K562 (cell line): ENCODE data around the gene KCNH2. TPM values are rescaled to one million over a fixed set of nuclear protein-coding genes. Genes with fewer than 3 reads are reported as not detected.

Experiments used
- NRF1 ChIP-seq, 2 experiments: fragments of 450-650 bp; IDR thresholded peaks in 1 of 2; conservative IDR thresholded peaks in 1 of 2; 2 replicates each; pipeline ENCODE4 v1.6.1; 2014; ENCODE audit warnings: mild to moderate bottlenecking in 2 of 2
- PCBP2 ChIP-seq: fragments of 200-400 bp; formaldehyde crosslinking; IDR thresholded peaks from 2 replicates; pipeline ENCODE4 v1.6.1; 2018; ENCODE audit warnings: low read length, low read depth, mild to moderate bottlenecking, moderate library complexity; ENCODE audit not compliant: poor library complexity, severe bottlenecking
- ZFP30 ChIP-seq: fragments of 250-450 bp; sonication (Bioruptor Pico); IDR thresholded peaks from 2 replicates; pipeline ENCODE4 v1.8.0; 2022; ENCODE audit warnings: moderate library complexity, mild to moderate bottlenecking, inconsistent platforms, borderline replicate concordance
- ZFP36 ChIP-seq: fragments of 150-350 bp; IDR thresholded peaks from 2 replicates; pipeline ENCODE4 v1.6.1; 2018; ENCODE audit warnings: low read length, low read depth; ENCODE audit not compliant: partially characterized antibody
- ZNF583 ChIP-seq: fragments of 250-450 bp; sonication (Bioruptor Pico); IDR thresholded peaks from 2 replicates; pipeline ENCODE4 v1.4.0; 2020
- polyA plus RNA-seq, 8 experiments: library from polyadenylated mRNA; depleted of rRNA in 4 of 8; stranded (reverse) in 5 of 8; unstranded in 3 of 8; fragments of >200 nt; fragmentation: Nextera tagmentation in 2 of 8; fragmentation: Illumina TruSeq in 1 of 8; extraction: Ambion mirVana in 2 of 8; extraction: Trizol in 1 of 8; gene quantifications; 2 replicates each; pipeline versions ENCODE4 v1.2.1 to v1.2.3, GENCODE V29; 2011 to 2014; ENCODE audit warnings: inconsistent platforms in 1 of 8, missing spikeins in 1 of 8
- total RNA-seq, 7 experiments: library from RNA; depleted of rRNA in 6 of 7; stranded (reverse); fragments of >200 nt in 6 of 7; fragmentation: Illumina TruSeq in 2 of 7; extraction: Trizol in 2 of 7; gene quantifications; 2 replicates each; pipeline versions ENCODE4 v1.2.1 to v1.2.3, GENCODE V29; 2011 to 2021; ENCODE audit warnings: low replicate concordance in 1 of 7
- TF ChIP-seq, protein P1 (sequence below), 2 experiments: fragments of 150-350 bp in 1 of 2; IDR thresholded peaks; 2 replicates each; pipeline ENCODE4 v1.6.1; 2012 to 2016; ENCODE audit warnings: low read depth in 2 of 2, low read length in 2 of 2, mild to moderate bottlenecking in 1 of 2, moderate library complexity in 1 of 2
- TF ChIP-seq, protein P2 (sequence below): fragments of 250-450 bp; sonication (Bioruptor Pico); IDR thresholded peaks from 2 replicates; pipeline ENCODE4 v1.5.1; 2021; ENCODE audit warnings: mild to moderate bottlenecking
- TF ChIP-seq, protein P3 (sequence below): sonication (generic); formaldehyde crosslinking; IDR thresholded peaks from 2 replicates; pipeline ENCODE4 v1.8.0; 2022; ENCODE audit warnings: mild to moderate bottlenecking, missing genetic modification reagents, borderline replicate concordance
- TF ChIP-seq, protein P4 (sequence below): sonication (generic); formaldehyde crosslinking; IDR thresholded peaks from 2 replicates; pipeline ENCODE4 v1.8.0; 2023; ENCODE audit warnings: mild to moderate bottlenecking, missing genetic modification reagents
- TF ChIP-seq, protein P5 (sequence below): fragments of 450-650 bp; IDR thresholded peaks from 2 replicates; pipeline ENCODE4 v1.6.1; 2018; ENCODE audit not compliant: partially characterized antibody

Gene KCNH2
- total and polyA plus RNA-seq, 9 of the 15 experiments (the other 6 are each of a cell fraction or from before 2014, with no cell fraction given) = 18.1 to 368 (median 218) TPM

DNA sequence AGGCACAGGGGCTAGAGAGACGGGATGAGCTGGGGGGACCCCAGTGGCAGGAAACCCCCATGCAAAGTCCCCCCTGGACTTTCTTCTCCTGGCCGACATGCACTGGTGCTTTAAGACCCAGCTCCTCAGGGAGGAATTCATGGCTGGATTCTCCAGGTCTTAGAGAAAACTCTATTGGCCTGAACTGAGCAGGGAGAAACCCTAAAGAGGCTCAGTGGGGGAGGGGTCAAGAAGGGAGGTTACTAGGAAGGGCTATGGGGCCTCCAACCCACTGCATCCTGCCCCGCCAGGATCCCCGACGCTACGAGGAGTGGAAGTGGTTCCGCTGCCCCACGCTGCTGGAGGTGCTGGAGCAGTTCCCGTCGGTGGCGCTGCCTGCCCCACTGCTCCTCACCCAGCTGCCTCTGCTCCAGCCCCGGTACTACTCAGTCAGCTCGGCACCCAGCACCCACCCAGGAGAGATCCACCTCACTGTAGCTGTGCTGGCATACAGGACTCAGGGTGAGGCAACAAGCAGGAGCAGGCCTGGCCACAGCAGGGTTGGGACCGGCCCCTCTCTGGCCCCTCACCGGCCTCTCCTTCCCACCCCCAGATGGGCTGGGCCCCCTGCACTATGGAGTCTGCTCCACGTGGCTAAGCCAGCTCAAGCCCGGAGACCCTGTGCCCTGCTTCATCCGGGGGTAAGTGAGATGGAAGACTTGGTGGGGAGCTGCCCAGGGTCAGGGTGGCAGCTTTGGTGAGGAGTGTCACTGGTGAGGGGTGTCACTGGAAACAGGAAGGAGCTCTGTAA, 32.4 kb upstream of the KCNH2 start (continued):
- TF ChIP-seq, protein P1, sequence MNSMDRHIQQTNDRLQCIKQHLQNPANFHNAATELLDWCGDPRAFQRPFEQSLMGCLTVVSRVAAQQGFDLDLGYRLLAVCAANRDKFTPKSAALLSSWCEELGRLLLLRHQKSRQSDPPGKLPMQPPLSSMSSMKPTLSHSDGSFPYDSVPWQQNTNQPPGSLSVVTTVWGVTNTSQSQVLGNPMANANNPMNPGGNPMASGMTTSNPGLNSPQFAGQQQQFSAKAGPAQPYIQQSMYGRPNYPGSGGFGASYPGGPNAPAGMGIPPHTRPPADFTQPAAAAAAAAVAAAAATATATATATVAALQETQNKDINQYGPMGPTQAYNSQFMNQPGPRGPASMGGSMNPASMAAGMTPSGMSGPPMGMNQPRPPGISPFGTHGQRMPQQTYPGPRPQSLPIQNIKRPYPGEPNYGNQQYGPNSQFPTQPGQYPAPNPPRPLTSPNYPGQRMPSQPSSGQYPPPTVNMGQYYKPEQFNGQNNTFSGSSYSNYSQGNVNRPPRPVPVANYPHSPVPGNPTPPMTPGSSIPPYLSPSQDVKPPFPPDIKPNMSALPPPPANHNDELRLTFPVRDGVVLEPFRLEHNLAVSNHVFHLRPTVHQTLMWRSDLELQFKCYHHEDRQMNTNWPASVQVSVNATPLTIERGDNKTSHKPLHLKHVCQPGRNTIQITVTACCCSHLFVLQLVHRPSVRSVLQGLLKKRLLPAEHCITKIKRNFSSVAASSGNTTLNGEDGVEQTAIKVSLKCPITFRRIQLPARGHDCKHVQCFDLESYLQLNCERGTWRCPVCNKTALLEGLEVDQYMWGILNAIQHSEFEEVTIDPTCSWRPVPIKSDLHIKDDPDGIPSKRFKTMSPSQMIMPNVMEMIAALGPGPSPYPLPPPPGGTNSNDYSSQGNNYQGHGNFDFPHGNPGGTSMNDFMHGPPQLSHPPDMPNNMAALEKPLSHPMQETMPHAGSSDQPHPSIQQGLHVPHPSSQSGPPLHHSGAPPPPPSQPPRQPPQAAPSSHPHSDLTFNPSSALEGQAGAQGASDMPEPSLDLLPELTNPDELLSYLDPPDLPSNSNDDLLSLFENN (IDR thresholded peaks at IDR 0.05; ENCODE audit: low read depth in 2 of 2, low read length in 2 of 2) = no peak
- TF ChIP-seq, protein P2, sequence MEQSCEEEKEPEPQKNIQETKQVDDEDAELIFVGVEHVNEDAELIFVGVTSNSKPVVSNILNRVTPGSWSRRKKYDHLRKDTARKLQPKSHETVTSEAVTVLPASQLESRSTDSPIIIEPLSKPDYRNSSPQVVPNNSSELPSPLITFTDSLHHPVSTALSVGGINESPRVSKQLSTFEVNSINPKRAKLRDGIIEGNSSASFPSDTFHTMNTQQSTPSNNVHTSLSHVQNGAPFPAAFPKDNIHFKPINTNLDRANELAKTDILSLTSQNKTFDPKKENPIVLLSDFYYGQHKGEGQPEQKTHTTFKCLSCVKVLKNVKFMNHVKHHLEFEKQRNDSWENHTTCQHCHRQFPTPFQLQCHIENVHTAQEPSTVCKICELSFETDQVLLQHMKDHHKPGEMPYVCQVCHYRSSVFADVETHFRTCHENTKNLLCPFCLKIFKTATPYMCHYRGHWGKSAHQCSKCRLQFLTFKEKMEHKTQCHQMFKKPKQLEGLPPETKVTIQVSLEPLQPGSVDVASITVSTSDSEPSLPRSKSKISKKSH (CRISPR knock-in tag) = no peak
- TF ChIP-seq, protein P3, sequence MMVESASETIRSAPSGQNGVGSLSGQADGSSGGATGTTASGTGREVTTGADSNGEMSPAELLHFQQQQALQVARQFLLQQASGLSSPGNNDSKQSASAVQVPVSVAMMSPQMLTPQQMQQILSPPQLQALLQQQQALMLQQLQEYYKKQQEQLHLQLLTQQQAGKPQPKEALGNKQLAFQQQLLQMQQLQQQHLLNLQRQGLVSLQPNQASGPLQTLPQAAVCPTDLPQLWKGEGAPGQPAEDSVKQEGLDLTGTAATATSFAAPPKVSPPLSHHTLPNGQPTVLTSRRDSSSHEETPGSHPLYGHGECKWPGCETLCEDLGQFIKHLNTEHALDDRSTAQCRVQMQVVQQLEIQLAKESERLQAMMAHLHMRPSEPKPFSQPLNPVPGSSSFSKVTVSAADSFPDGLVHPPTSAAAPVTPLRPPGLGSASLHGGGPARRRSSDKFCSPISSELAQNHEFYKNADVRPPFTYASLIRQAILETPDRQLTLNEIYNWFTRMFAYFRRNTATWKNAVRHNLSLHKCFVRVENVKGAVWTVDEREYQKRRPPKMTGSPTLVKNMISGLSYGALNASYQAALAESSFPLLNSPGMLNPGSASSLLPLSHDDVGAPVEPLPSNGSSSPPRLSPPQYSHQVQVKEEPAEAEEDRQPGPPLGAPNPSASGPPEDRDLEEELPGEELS (CRISPR knock-in tag) = no peak
- no peak; a peak in 1 of 4 replicates for TF ChIP-seq NRF1 (conservative IDR thresholded peaks at IDR 0.05 in 1 of 2, IDR thresholded peaks at IDR 0.05 in 1 of 2)
- TF ChIP-seq, protein P4, sequence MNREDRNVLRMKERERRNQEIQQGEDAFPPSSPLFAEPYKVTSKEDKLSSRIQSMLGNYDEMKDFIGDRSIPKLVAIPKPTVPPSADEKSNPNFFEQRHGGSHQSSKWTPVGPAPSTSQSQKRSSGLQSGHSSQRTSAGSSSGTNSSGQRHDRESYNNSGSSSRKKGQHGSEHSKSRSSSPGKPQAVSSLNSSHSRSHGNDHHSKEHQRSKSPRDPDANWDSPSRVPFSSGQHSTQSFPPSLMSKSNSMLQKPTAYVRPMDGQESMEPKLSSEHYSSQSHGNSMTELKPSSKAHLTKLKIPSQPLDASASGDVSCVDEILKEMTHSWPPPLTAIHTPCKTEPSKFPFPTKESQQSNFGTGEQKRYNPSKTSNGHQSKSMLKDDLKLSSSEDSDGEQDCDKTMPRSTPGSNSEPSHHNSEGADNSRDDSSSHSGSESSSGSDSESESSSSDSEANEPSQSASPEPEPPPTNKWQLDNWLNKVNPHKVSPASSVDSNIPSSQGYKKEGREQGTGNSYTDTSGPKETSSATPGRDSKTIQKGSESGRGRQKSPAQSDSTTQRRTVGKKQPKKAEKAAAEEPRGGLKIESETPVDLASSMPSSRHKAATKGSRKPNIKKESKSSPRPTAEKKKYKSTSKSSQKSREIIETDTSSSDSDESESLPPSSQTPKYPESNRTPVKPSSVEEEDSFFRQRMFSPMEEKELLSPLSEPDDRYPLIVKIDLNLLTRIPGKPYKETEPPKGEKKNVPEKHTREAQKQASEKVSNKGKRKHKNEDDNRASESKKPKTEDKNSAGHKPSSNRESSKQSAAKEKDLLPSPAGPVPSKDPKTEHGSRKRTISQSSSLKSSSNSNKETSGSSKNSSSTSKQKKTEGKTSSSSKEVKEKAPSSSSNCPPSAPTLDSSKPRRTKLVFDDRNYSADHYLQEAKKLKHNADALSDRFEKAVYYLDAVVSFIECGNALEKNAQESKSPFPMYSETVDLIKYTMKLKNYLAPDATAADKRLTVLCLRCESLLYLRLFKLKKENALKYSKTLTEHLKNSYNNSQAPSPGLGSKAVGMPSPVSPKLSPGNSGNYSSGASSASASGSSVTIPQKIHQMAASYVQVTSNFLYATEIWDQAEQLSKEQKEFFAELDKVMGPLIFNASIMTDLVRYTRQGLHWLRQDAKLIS = no peak; the same call in 1 of the 2 replicates
- TF ChIP-seq, protein P5, sequence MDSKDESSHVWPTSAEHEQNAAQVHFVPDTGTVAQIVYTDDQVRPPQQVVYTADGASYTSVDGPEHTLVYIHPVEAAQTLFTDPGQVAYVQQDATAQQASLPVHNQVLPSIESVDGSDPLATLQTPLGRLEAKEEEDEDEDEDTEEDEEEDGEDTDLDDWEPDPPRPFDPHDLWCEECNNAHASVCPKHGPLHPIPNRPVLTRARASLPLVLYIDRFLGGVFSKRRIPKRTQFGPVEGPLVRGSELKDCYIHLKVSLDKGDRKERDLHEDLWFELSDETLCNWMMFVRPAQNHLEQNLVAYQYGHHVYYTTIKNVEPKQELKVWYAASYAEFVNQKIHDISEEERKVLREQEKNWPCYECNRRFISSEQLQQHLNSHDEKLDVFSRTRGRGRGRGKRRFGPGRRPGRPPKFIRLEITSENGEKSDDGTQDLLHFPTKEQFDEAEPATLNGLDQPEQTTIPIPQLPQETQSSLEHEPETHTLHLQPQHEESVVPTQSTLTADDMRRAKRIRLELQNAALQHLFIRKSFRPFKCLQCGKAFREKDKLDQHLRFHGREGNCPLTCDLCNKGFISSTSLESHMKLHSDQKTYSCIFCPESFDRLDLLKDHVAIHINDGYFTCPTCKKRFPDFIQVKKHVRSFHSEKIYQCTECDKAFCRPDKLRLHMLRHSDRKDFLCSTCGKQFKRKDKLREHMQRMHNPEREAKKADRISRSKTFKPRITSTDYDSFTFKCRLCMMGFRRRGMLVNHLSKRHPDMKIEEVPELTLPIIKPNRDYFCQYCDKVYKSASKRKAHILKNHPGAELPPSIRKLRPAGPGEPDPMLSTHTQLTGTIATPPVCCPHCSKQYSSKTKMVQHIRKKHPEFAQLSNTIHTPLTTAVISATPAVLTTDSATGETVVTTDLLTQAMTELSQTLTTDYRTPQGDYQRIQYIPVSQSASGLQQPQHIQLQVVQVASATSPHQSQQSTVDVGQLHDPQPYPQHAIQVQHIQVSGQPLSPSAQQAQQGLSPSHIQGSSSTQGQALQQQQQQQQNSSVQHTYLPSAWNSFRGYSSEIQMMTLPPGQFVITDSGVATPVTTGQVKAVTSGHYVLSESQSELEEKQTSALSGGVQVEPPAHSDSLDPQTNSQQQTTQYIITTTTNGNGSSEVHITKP = no peak
- no peak for TF ChIP-seq ZFP30 (CRISPR knock-in tag)
- no peak for TF ChIP-seq ZFP36
- TF ChIP-seq ZNF583 (CRISPR knock-in tag) = 0 out of 2 replicates have a peak, but pooled peaks have one; percentile 27
- no peak for TF ChIP-seq PCBP2
